SK-N-SH (cell line): ENCODE results near the gene TMOD3. TPM values are rescaled to one million over a fixed set of nuclear protein-coding genes. Genes with fewer than 3 reads are reported as not detected.

Experiments
- CTCF ChIA-PET: fragments of 300-600, 350-600 bp; formaldehyde crosslinking; extraction: SDS; loops from one replicate; lab custom pipeline; 2021; lab: Yijun Ruan, JAX
- POLR2A ChIA-PET: fragments of 350-600 bp; sonication (Branson Sonifier 250); formaldehyde crosslinking; extraction: SDS; loops from one replicate; lab custom pipeline; 2020; ENCODE audit warnings: antibody characterized with exemption, inconsistent platforms; lab: Yijun Ruan, JAX
- DNase-seq: peaks from one replicate; pipeline ENCODE4 v3.0.0; 2012
- H2AFZ ChIP-seq: fragments of 200-600 bp; sonication (generic); 2 replicates; pipeline ENCODE4 v1.8.1; 2016; ENCODE audit warnings: antibody characterized with exemption, mild to moderate bottlenecking, low read depth
- H3F3A ChIP-seq: fragments of 200-600 bp; sonication (generic); replicated peaks from 2 replicates; pipeline ENCODE3; 2016; ENCODE audit warnings: antibody characterized with exemption, mild to moderate bottlenecking; ENCODE audit not compliant: insufficient read depth
- H3K27ac ChIP-seq, 2 experiments: fragments of 200-500 bp in 1 of 2; fragments of 200-600 bp in 1 of 2; sonication (Bioruptor generic) in 1 of 2; sonication (generic), shearing (Covaris generic) in 1 of 2; 2 replicates each; pipeline versions ENCODE4 v1.5.1 to v1.6.1; 2014 to 2016; ENCODE audit warnings: low read depth in 2 of 2, inconsistent platforms in 1 of 2, low read length in 1 of 2, mild to moderate bottlenecking in 1 of 2, mixed read lengths in 1 of 2
- H3K27me3 ChIP-seq: fragments of 200-600 bp; sonication (generic), shearing (Covaris generic); 2 replicates; pipeline ENCODE4 v1.6.1; 2016; ENCODE audit warnings: mixed run types; ENCODE audit not compliant: insufficient read depth
- H3K36me3 ChIP-seq, 2 experiments: fragments of 200-500 bp in 1 of 2; fragments of 200-600 bp in 1 of 2; sonication (Bioruptor generic) in 1 of 2; sonication (generic) in 1 of 2; replicated peaks in 1 of 2; 2 replicates each; pipeline versions ENCODE3 to v1.5.1; 2014 to 2016; ENCODE audit warnings: low read length in 1 of 2, mild to moderate bottlenecking in 1 of 2; ENCODE audit not compliant: insufficient read depth in 2 of 2, control insufficient read depth in 1 of 2
- H3K4me1 ChIP-seq, 2 experiments: fragments of 200-500 bp in 1 of 2; fragments of 200-600 bp in 1 of 2; sonication (Bioruptor generic) in 1 of 2; sonication (generic), shearing (Covaris generic) in 1 of 2; 2 replicates each; pipeline versions ENCODE4 v1.5.1 to v1.6.1; 2014 to 2016; ENCODE audit warnings: low read depth in 1 of 2, low read length in 1 of 2, mixed run types in 1 of 2; ENCODE audit not compliant: insufficient read depth in 2 of 2, control insufficient read depth in 1 of 2
- H3K4me2 ChIP-seq: fragments of 200-600 bp; sonication (generic), shearing (Covaris generic); 2 replicates; pipeline ENCODE4 v1.6.1; 2017; ENCODE audit warnings: mixed run types
- H3K4me3 ChIP-seq, 2 experiments: fragments of 200-500 bp in 1 of 2; fragments of 200-600 bp in 1 of 2; sonication (Bioruptor generic) in 1 of 2; sonication (generic), shearing (Covaris generic) in 1 of 2; 2 replicates each; pipeline versions ENCODE4 v1.5.1 to v1.8.1; 2014 to 2016; ENCODE audit warnings: low read depth in 2 of 2, inconsistent platforms in 1 of 2, low read length in 1 of 2, mild to moderate bottlenecking in 1 of 2, mixed read lengths in 1 of 2, moderate library complexity in 1 of 2
- H3K79me2 ChIP-seq: fragments of 200-600 bp; sonication (generic); 2 replicates; pipeline ENCODE4 v1.8.1; 2017; ENCODE audit warnings: mild to moderate bottlenecking; ENCODE audit not compliant: insufficient read depth
- H3K9ac ChIP-seq: fragments of 200-600 bp; sonication (generic); 2 replicates; pipeline ENCODE4 v1.6.1; 2017; ENCODE audit warnings: mixed run types
- H3K9me2 ChIP-seq: fragments of 200-600 bp; sonication (generic); 2 replicates; pipeline ENCODE4 v1.6.1; 2017; ENCODE audit warnings: mixed run types
- H3K9me3 ChIP-seq: fragments of 200-600 bp; sonication (generic); 2 replicates; pipeline ENCODE4 v1.6.1; 2017; ENCODE audit warnings: mixed run types, mild to moderate bottlenecking, moderate library complexity
- H4K20me1 ChIP-seq: fragments of 200-600 bp; sonication (generic); 2 replicates; pipeline ENCODE4 v1.6.1; 2017; ENCODE audit warnings: mild to moderate bottlenecking, mixed run types; ENCODE audit not compliant: insufficient read depth
- EP300 ChIP-seq, 2 experiments: IDR thresholded peaks; 2 replicates each; pipeline versions ENCODE4 v1.4.0 to v1.6.1; 2012; ENCODE audit warnings: borderline replicate concordance in 1 of 2, low read depth in 1 of 2, low read length in 1 of 2
- FOSL2 ChIP-seq: IDR thresholded peaks from 2 replicates; pipeline ENCODE4 v1.4.0; 2012; ENCODE audit warnings: low read depth, mild to moderate bottlenecking, moderate library complexity, borderline replicate concordance
- FOXM1 ChIP-seq: IDR thresholded peaks from 2 replicates; pipeline ENCODE4 v1.4.0; 2012; ENCODE audit warnings: low read depth, mild to moderate bottlenecking
- JUND ChIP-seq: IDR thresholded peaks from 2 replicates; pipeline ENCODE4 v1.4.0; 2012
- MEF2A ChIP-seq: IDR thresholded peaks from 2 replicates; pipeline ENCODE4 v1.4.0; 2012; ENCODE audit warnings: low read depth, borderline replicate concordance
- NFIC ChIP-seq: IDR thresholded peaks from 2 replicates; pipeline ENCODE4 v1.4.0; 2012; ENCODE audit warnings: borderline replicate concordance
- POLR2AphosphoS5 ChIP-seq: IDR thresholded peaks from 2 replicates; pipeline ENCODE4 v1.6.1; 2012; ENCODE audit warnings: low read depth, low read length
- RAD21 ChIP-seq: IDR thresholded peaks from 2 replicates; pipeline ENCODE4 v1.6.1; 2012; ENCODE audit warnings: mild to moderate bottlenecking, low read length
- RXRA ChIP-seq: IDR thresholded peaks from 2 replicates; pipeline ENCODE4 v1.4.0; 2012; ENCODE audit warnings: low read depth, mild to moderate bottlenecking, borderline replicate concordance
- SMC3 ChIP-seq: IDR thresholded peaks from 2 replicates; pipeline ENCODE4 v1.6.1; 2012; ENCODE audit warnings: low read depth, low read length, improper control_type of control experiment
- TAF1 ChIP-seq: IDR thresholded peaks from 2 replicates; pipeline ENCODE4 v1.6.1; 2012; ENCODE audit warnings: low read depth, mild to moderate bottlenecking, low read length, moderate library complexity, borderline replicate concordance
- TCF12 ChIP-seq: IDR thresholded peaks from 2 replicates; pipeline ENCODE4 v1.4.0; 2012
- TEAD4 ChIP-seq: IDR thresholded peaks from 2 replicates; pipeline ENCODE4 v1.4.0; 2012; ENCODE audit warnings: mild to moderate bottlenecking, borderline replicate concordance; ENCODE audit not compliant: insufficient read depth
- WGBS: methylation state at CpG from one replicate; pipeline ENCODE4 v1.1.6; 2017; ENCODE audit warnings: low lambda C conversion rate; 5-methylcytosine and 5-hydroxymethylcytosine counted together
- polyA plus RNA-seq, 3 experiments: library from polyadenylated mRNA; depleted of rRNA; stranded (reverse); fragments of >200 nt; gene quantifications; 2 replicates each; pipeline ENCODE4 v1.2.3, GENCODE V29; 2012
- TF ChIP-seq, protein P1 (sequence below): IDR thresholded peaks from 2 replicates; pipeline ENCODE4; 2012
- TF ChIP-seq, protein P2 (sequence below): fragments of 200-600 bp; sonication (generic); IDR thresholded peaks from 2 replicates; pipeline ENCODE4 v1.6.1; 2017; ENCODE audit warnings: antibody characterized with exemption, mild to moderate bottlenecking, moderate library complexity
- TF ChIP-seq, protein P3 (sequence below): IDR thresholded peaks from 2 replicates; pipeline ENCODE4 v1.4.0; 2012; ENCODE audit warnings: low read depth

The TMOD3 gene
- polyA plus RNA-seq, 1 of the 3 experiments (the other 2 are of a cell fraction) = 6.0 TPM

DNA sequence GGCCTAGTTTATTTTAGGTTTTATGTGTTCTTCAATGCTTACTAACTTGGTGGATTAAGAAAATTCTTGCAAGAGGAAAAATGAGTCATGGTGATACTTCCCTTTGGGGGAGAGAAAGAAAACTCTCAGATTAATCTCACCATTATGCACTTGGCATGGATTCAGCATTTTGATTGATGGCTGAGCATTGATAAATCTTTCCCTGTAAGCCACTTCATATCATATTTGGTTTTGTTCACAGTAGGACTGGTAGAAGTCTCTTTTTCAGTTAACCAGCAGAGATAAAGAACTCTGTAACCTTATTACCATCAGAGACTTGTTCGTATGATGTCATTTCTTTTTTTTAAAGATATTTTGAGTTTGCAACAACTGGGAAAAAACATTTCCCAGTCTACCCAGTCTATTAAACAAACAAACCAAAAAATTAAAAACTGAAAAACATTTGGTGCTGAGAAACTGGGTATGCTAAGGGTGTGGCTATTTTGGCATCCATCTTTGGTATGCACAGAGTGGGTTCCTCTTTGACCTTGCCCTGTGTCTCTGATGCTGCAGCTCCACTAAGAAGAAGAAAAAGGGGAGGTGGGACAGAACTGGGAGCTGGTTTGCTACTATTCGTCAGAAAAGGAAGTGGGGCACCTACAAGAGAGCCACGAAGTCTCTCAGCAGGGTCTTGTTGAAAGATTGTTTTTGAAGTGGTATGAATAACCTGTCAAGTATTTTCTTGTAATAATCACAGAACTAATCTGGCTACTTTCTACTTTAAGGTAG is 17.2 kb downstream of the TMOD3 start:
- Histone ChIP-seq H3K27ac (peak overlapping the region; percentile 68 to 97; a peak in 3 of 4 replicates), H2AFZ (no peak overlapping the region), H3K4me2 (peak overlapping the region; percentile 68), H3K4me3 (peak overlapping the region in 1 of 2 experiments; percentile 33; a peak in 2 of 4 replicates), H3K9me2 (no peaks in the 10 kb centered on the region), H3K36me3 (no peaks in the 10 kb centered on the region), H3K79me2 (peaks cover 95% of the 10 kb centered on the region), H3K9me3 (no peaks in the 10 kb centered on the region), H3K27me3 (no peaks in the 10 kb centered on the region), H3F3A (peaks cover 39% of the 10 kb centered on the region), H4K20me1 (peaks cover 50% of the 10 kb centered on the region), H3K9ac (peak overlapping the region; percentile 52; the same call in 1 of the 2 replicates), H3K4me1 (peaks cover 5 to 58% of the 10 kb centered on the region in 2 experiments)
- DNase-seq = no peak
- TF ChIP-seq MEF2A (0 out of 2 replicates have a peak, but pooled peaks have one; percentile 44), NFIC (peak; percentile 94), TEAD4 (peak; percentile 58; the same call in 1 of the 2 replicates), EP300 (IDR thresholded peaks at IDR 0.05; ENCODE audit: borderline replicate concordance in 1 of 2, low read depth in 1 of 2, low read length in 1 of 2) (peak in 1 of 2 experiments; percentile 70; a peak in 2 of 4 replicates), TCF12 (peak; percentile 69), POLR2AphosphoS5 (0 out of 2 replicates have a peak, but pooled peaks have one; percentile 40), FOSL2 (peak; percentile 85), FOXM1 (no peak), RAD21 (no peak), SMC3 (no peak), RXRA (peak; percentile 45; the same call in 1 of the 2 replicates), JUND (peak; percentile 90), TAF1 (no peak)
- TF ChIP-seq, protein P1, sequence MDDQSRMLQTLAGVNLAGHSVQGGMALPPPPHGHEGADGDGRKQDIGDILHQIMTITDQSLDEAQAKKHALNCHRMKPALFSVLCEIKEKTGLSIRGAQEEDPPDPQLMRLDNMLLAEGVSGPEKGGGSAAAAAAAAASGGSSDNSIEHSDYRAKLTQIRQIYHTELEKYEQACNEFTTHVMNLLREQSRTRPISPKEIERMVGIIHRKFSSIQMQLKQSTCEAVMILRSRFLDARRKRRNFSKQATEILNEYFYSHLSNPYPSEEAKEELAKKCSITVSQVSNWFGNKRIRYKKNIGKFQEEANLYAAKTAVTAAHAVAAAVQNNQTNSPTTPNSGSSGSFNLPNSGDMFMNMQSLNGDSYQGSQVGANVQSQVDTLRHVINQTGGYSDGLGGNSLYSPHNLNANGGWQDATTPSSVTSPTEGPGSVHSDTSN = peak; percentile 96
- TF ChIP-seq, protein P2, sequence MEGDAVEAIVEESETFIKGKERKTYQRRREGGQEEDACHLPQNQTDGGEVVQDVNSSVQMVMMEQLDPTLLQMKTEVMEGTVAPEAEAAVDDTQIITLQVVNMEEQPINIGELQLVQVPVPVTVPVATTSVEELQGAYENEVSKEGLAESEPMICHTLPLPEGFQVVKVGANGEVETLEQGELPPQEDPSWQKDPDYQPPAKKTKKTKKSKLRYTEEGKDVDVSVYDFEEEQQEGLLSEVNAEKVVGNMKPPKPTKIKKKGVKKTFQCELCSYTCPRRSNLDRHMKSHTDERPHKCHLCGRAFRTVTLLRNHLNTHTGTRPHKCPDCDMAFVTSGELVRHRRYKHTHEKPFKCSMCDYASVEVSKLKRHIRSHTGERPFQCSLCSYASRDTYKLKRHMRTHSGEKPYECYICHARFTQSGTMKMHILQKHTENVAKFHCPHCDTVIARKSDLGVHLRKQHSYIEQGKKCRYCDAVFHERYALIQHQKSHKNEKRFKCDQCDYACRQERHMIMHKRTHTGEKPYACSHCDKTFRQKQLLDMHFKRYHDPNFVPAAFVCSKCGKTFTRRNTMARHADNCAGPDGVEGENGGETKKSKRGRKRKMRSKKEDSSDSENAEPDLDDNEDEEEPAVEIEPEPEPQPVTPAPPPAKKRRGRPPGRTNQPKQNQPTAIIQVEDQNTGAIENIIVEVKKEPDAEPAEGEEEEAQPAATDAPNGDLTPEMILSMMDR = no peak
- TF ChIP-seq, protein P3, sequence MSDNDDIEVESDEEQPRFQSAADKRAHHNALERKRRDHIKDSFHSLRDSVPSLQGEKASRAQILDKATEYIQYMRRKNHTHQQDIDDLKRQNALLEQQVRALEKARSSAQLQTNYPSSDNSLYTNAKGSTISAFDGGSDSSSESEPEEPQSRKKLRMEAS = peak; percentile 39; the same call in 1 of the 2 replicates
- ChIA-PET CTCF (no interaction called here), POLR2A (no interaction called here)
- WGBS = 15% methylated on average over 3 of the region's 3 CpGs
